ENCODE data around the gene CTXND1. TPM values are rescaled to one million over a fixed set of nuclear protein-coding genes. Genes with fewer than 3 reads are reported as not detected.
A peak's percentile ranks its signal among the peaks of the same experiment; 100 is the strongest.

The CTXND1 gene
- total and polyA plus RNA-seq, 2 of the 13 experiments (the other 11 are each of a cell fraction or from before 2014, with no cell fraction given), result 1.2 to 2.1 TPM

GRCh38 chr15:80151576-80151975 lies 100.4 kb downstream of the CTXND1 start:
- Histone ChIP-seq H3K27ac (ENCODE audit: extremely low read length, insufficient read depth, low read length) (no peak overlapping the region), H3K36me3 (replicated peaks in 1 of 2; ENCODE audit: control insufficient read depth in 1 of 2, insufficient read depth in 2 of 2, low read length in 2 of 2) (no peaks in the 10 kb centered on the region), H3K4me3 (replicated peaks in 1 of 3; ENCODE audit: insufficient read depth in 1 of 3, low read depth in 2 of 3, low read length in 3 of 3) (peak overlapping the region in 2 of 3 experiments; percentile 64 to 72; a peak in 2 of 6 replicates), H3K9me3 (ENCODE audit: low read length) (no peaks in the 10 kb centered on the region), H3K9ac (ENCODE audit: insufficient read depth, low read depth, low read length) (no peak overlapping the region), H3K27me3 (ENCODE audit: control insufficient read depth in 1 of 2, insufficient read depth in 2 of 2, low read length in 2 of 2) (no peaks in the 10 kb centered on the region; a peak in 1 of 5 replicates), H3K79me2 (ENCODE audit: insufficient read depth, low read length) (peaks cover 24% of the 10 kb centered on the region), H4K20me1 (ENCODE audit: insufficient read depth, low read length) (no peaks in the 10 kb centered on the region), H2AFZ (ENCODE audit: low read length) (no peak overlapping the region), H3K4me2 (ENCODE audit: low read depth, low read length) (peak overlapping the region; percentile 99), H3K4me1 (ENCODE audit: insufficient read depth, low read length) (peaks cover 49% of the 10 kb centered on the region)
- WGBS (ENCODE audit: low lambda C conversion rate), result 4% methylated on average over 3 of the region's 3 CpGs
- no peak for TF ChIP-seq SUZ12 (IDR thresholded peaks at IDR 0.05; ENCODE audit: low read depth, low read length)
- TF ChIP-seq MAFG (CRISPR knock-in tag; IDR thresholded peaks at IDR 0.05), result no peak
- no peak for TF ChIP-seq SKIL (CRISPR knock-in tag; IDR thresholded peaks at IDR 0.05; ENCODE audit: borderline replicate concordance)
- TF ChIP-seq GZF1 (CRISPR knock-in tag; IDR thresholded peaks at IDR 0.05), result no peak
- TF ChIP-seq SATB2 (CRISPR knock-in tag; IDR thresholded peaks at IDR 0.05), result no peak
- ChIA-PET CTCF (ENCODE audit: low intra/inter-chr PET ratio, low total read pairs) (no interaction called here), POLR2A (interaction anchor here (0.8 to 3.5 kb wide), 3 partner anchors 11 to 92 kb away, joined by 3 to 24 read pairs (median 6); partner anchors contain the start of gene ZFAND6)
- intact Hi-C loops (cut with micrococcal nuclease; ENCODE audit: unreplicated experiment) (loop anchor here (5.0 to 10.0 kb wide), 2 partner anchors 79 to 267 kb away; no protein-coding TSS in a partner anchor), in situ Hi-C loops (cut with HindIII; ENCODE audit: extremely low pct_ligation_motif_present, low pct_unique_long_range_greater_than_20kb) (loop anchor here (5.0 to 25.0 kb wide), 2 partner anchors 79 to 264 kb away; partner anchors contain the start of gene MTHFS)
- DNase-seq (ENCODE audit: low spot score) (no peak), ATAC-seq (no peak), FAIRE-seq (no peak)
- no TSS peak for BruUV-seq (replicated peaks)

GRCh38 chr15:80151148-80151547 lies 100.9 kb downstream of the CTXND1 start:
- no TSS peak for BruUV-seq (replicated peaks)
- no peak overlapping the region for H2AFZ ChIP-seq (ENCODE audit: low read length)
- ChIA-PET POLR2A (interaction anchor here (0.8 to 3.5 kb wide), 2 partner anchors 11 to 17 kb away, joined by 3 to 24 read pairs; no protein-coding TSS in a partner anchor), CTCF (ENCODE audit: low intra/inter-chr PET ratio, low total read pairs) (no interaction called here)
- intact Hi-C loops (cut with micrococcal nuclease; ENCODE audit: unreplicated experiment), result loop anchor here (5.0 to 10.0 kb wide), 2 partner anchors 79 to 266 kb away; no protein-coding TSS in a partner anchor
- peak overlapping the region; percentile 99 for H3K4me2 ChIP-seq (ENCODE audit: low read depth, low read length)
- peaks cover 45% of the 10 kb centered on the region for H3K4me1 ChIP-seq (ENCODE audit: insufficient read depth, low read length)
- 88% methylated on average over 4 of the region's 6 CpGs for WGBS (ENCODE audit: low lambda C conversion rate)
- in situ Hi-C loops (cut with HindIII; ENCODE audit: extremely low pct_ligation_motif_present, low pct_unique_long_range_greater_than_20kb), result loop anchor here (5.0 to 25.0 kb wide), 2 partner anchors 79 to 264 kb away; partner anchors contain the start of gene MTHFS
- H3K9ac ChIP-seq (ENCODE audit: insufficient read depth, low read depth, low read length), result no peak overlapping the region
- ATAC-seq (no peak), FAIRE-seq (no peak), DNase-seq (ENCODE audit: low spot score) (no peak)
- no peaks in the 10 kb centered on the region; a peak in 1 of 5 replicates for H3K27me3 ChIP-seq (ENCODE audit: control insufficient read depth in 1 of 2, insufficient read depth in 2 of 2, low read length in 2 of 2)
- H4K20me1 ChIP-seq (ENCODE audit: insufficient read depth, low read length), result no peaks in the 10 kb centered on the region
- H3K36me3 ChIP-seq (replicated peaks in 1 of 2; ENCODE audit: control insufficient read depth in 1 of 2, insufficient read depth in 2 of 2, low read length in 2 of 2), result no peaks in the 10 kb centered on the region
- no peaks in the 10 kb centered on the region for H3K9me3 ChIP-seq (ENCODE audit: low read length)
- peaks cover 24% of the 10 kb centered on the region for H3K79me2 ChIP-seq (ENCODE audit: insufficient read depth, low read length)
- no peak overlapping the region for H3K27ac ChIP-seq (ENCODE audit: extremely low read length, insufficient read depth, low read length)
- H3K4me3 ChIP-seq (replicated peaks in 1 of 3; ENCODE audit: insufficient read depth in 1 of 3, low read depth in 2 of 3, low read length in 3 of 3), result 0 out of 6 replicates have a peak overlapping the region, but pooled peaks of 1 of the 3 experiments have one; percentile 72
- TF ChIP-seq ZNF354B (CRISPR knock-in tag; IDR thresholded peaks at IDR 0.05) (no peak), MATR3 (CRISPR knock-in tag; IDR thresholded peaks at IDR 0.05) (no peak)

Other genes starting within 250 kb of the CTXND1 start
- gene ZFAND6, start 192.5 kb downstream of the CTXND1 start, total RNA-seq (2016; rRNA removed; fragmentation: Illumina TruSeq; extraction: Trizol), result 84.2 and 116 TPM in 2 replicates
- 107 and 115 TPM in 2 replicates for gene ZFAND6, start 192.5 kb downstream of the CTXND1 start, polyA plus RNA-seq (2011; rRNA removed)
- 75.0 and 94.1 TPM in 2 replicates for gene FAH, start 99.2 kb downstream of the CTXND1 start, total RNA-seq (2016; rRNA removed; fragmentation: Illumina TruSeq; extraction: Trizol)
- 36.6 and 52.3 TPM in 2 replicates for gene FAH, start 99.2 kb downstream of the CTXND1 start, polyA plus RNA-seq (2011; rRNA removed)
- gene ARNT2, start 152.2 kb upstream of the CTXND1 start, total RNA-seq (2016; rRNA removed; fragmentation: Illumina TruSeq; extraction: Trizol), result 0.69 and 1.1 TPM in 2 replicates
- 1.3 and 1.7 TPM in 2 replicates for gene ARNT2, start 152.2 kb upstream of the CTXND1 start, polyA plus RNA-seq (2011; rRNA removed)

Data from HepG2 (cell line).